PC-9 (cell line): ENCODE data around the gene EHMT1. TPM values are rescaled to one million over a fixed set of nuclear protein-coding genes. Genes with fewer than 3 reads are reported as not detected.

Experiments used
- BruUV-seq: library from RNA; stranded (reverse); fragments of 400-500 nt; replicated peaks from 2 replicates; lab custom pipeline; 2021; lab: Mats Ljungman, UMichigan
- CTCF ChIA-PET: fragments of 300-600 bp; sonication (Branson Sonifier 250); formaldehyde crosslinking; loops from one replicate; lab custom pipeline; 2022; ENCODE audit warnings: antibody characterized with exemption; lab: Charles Lee
- POLR2A ChIA-PET: fragments of 300-600 bp; sonication (Branson Sonifier 250); formaldehyde crosslinking; loops from one replicate; lab custom pipeline; 2022; ENCODE audit warnings: antibody characterized with exemption; ENCODE audit not compliant: unreplicated experiment; lab: Charles Lee
- DNase-seq, 2 experiments: peaks; one replicate each; pipeline versions ENCODE4 v3.0.0 to v3.0.0-alpha.2; 2015 to 2022; ENCODE audit warnings: mixed read lengths in 1 of 2
- H2AFZ ChIP-seq: fragments of 200-600 bp; sonication (generic); 2 replicates; pipeline ENCODE4 v1.8.1; 2017; ENCODE audit warnings: antibody characterized with exemption
- H3F3A ChIP-seq: fragments of 200-600 bp; sonication (generic); 2 replicates; pipeline ENCODE4 v1.8.1; 2017; ENCODE audit warnings: antibody characterized with exemption, mild to moderate bottlenecking, low read depth; ENCODE audit not compliant: insufficient read depth
- H3K27ac ChIP-seq: fragments of 200-600 bp; sonication (generic); 2 replicates; pipeline ENCODE4 v1.6.1; 2016; ENCODE audit warnings: mixed run types
- H3K27me3 ChIP-seq: fragments of 200-600 bp; sonication (generic); 2 replicates; pipeline ENCODE4 v1.6.1; 2016; ENCODE audit warnings: low read depth, mixed run types; ENCODE audit not compliant: insufficient read depth
- H3K36me3 ChIP-seq: fragments of 200-600 bp; sonication (generic); 2 replicates; pipeline ENCODE4 v1.6.1; 2016; ENCODE audit warnings: low read depth, mixed run types
- H3K4me1 ChIP-seq: fragments of 200-600 bp; sonication (generic); replicated peaks from 2 replicates; pipeline ENCODE4 v1.6.1; 2016; ENCODE audit warnings: mixed run types; ENCODE audit not compliant: insufficient read depth
- H3K4me2 ChIP-seq: fragments of 200-600 bp; sonication (generic); 2 replicates; pipeline ENCODE4 v1.6.1; 2017; ENCODE audit warnings: mixed run types
- H3K4me3 ChIP-seq: fragments of 200-600 bp; sonication (generic); 2 replicates; pipeline ENCODE4 v1.6.1; 2016; ENCODE audit warnings: mixed run types
- H3K79me2 ChIP-seq: fragments of 200-600 bp; sonication (generic); 2 replicates; pipeline ENCODE4 v1.6.1; 2017; ENCODE audit warnings: low read depth, mixed run types
- H3K9me2 ChIP-seq: fragments of 200-600 bp; sonication (generic); 2 replicates; pipeline ENCODE4 v1.8.1; 2017; ENCODE audit warnings: mild to moderate bottlenecking; ENCODE audit not compliant: insufficient read depth
- H3K9me3 ChIP-seq: fragments of 200-600 bp; sonication (generic); 2 replicates; pipeline ENCODE4 v1.8.1; 2016; ENCODE audit warnings: low read depth; ENCODE audit not compliant: insufficient read depth
- H4K20me1 ChIP-seq: fragments of 200-600 bp; sonication (generic); 2 replicates; pipeline ENCODE4 v1.8.1; 2017; ENCODE audit not compliant: insufficient read depth
- EZH2 ChIP-seq: fragments of 200-600 bp; sonication (generic); IDR thresholded peaks from 2 replicates; pipeline ENCODE4 v1.8.0; 2017; ENCODE audit warnings: antibody characterized with exemption, low read depth
- intact Hi-C: fragments of 100-400 bp; cut with micrococcal nuclease; formaldehyde crosslinking; loops from one replicate; pipeline ENCODE4 v1.10.0; 2022; ENCODE audit not compliant: unreplicated experiment
- total RNA-seq: library from RNA; stranded (reverse); gene quantifications from 2 replicates; pipeline ENCODE4 v1.2.3, GENCODE V29; 2021
- TF ChIP-seq, protein P1 (sequence below): fragments of 200-600 bp; sonication (generic); conservative IDR thresholded peaks from 2 replicates; pipeline ENCODE4 v1.6.1; 2017; ENCODE audit warnings: mixed run types, antibody characterized with exemption, mild to moderate bottlenecking, moderate library complexity

EHMT1 gene
- total RNA-seq, 1 experiment from 2014 or later: 116 TPM

DNA sequence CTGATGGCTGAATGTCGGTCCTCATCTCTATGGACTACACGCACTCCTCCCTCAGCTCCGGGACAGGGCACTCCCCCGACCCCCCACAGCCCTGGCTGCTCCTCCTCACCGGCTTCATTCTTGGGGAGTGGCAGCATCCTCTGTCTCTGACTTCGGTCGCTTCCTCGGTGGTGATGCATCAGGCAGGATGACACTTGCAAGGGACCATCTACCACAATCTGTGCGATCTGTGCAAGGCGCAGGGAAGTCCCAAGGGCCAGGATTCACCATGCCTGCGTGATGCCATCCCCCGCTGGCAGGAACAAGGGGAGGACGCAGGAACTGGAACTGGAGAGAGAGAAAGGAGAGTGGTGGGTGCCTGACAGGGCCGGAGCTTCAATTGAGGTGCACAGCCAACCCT is 256.5 kb downstream of the EHMT1 start:
- intact Hi-C loops: no loop called here
- no peaks in the 10 kb centered on the region for H3K36me3 ChIP-seq
- ChIA-PET POLR2A (no interaction called here), CTCF (no interaction called here)
- no peak overlapping the region for H3K4me2 ChIP-seq
- H4K20me1 ChIP-seq: no peaks in the 10 kb centered on the region
- no peak for DNase-seq
- TF ChIP-seq, protein P1, sequence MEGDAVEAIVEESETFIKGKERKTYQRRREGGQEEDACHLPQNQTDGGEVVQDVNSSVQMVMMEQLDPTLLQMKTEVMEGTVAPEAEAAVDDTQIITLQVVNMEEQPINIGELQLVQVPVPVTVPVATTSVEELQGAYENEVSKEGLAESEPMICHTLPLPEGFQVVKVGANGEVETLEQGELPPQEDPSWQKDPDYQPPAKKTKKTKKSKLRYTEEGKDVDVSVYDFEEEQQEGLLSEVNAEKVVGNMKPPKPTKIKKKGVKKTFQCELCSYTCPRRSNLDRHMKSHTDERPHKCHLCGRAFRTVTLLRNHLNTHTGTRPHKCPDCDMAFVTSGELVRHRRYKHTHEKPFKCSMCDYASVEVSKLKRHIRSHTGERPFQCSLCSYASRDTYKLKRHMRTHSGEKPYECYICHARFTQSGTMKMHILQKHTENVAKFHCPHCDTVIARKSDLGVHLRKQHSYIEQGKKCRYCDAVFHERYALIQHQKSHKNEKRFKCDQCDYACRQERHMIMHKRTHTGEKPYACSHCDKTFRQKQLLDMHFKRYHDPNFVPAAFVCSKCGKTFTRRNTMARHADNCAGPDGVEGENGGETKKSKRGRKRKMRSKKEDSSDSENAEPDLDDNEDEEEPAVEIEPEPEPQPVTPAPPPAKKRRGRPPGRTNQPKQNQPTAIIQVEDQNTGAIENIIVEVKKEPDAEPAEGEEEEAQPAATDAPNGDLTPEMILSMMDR: no peak
- TF ChIP-seq EZH2: no peak
- no peak overlapping the region for H2AFZ ChIP-seq
- no peak overlapping the region for H3K4me3 ChIP-seq
- H3K4me1 ChIP-seq: no peaks in the 10 kb centered on the region
- H3F3A ChIP-seq: no peaks in the 10 kb centered on the region
- H3K27ac ChIP-seq: no peak overlapping the region
- no TSS peak for BruUV-seq
- H3K9me3 ChIP-seq: no peaks in the 10 kb centered on the region
- no peaks in the 10 kb centered on the region for H3K9me2 ChIP-seq
- no peaks in the 10 kb centered on the region for H3K79me2 ChIP-seq
- peaks cover 46% of the 10 kb centered on the region for H3K27me3 ChIP-seq

DNA sequence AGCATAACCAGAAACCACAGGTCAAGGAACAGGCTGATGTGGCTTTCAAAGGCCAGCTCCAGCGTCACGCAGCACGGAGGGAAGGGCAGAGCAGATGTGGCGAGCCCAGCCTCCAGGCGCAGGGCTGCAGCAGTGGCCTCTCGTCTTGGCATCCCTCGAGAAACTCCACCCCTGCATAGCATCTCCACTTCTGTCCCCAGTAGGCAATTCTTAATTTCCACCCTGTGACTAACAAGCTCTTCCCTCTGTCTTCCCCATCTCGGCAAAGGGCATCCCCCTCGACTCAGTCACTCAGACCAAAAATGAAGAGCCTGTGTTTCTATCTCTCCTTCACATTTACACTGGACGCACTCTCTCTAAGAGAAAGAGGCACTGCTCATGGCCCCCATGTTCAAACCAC is 257.0 kb downstream of the EHMT1 start:
- no peaks in the 10 kb centered on the region for H3K79me2 ChIP-seq
- no peak overlapping the region for H2AFZ ChIP-seq
- no peaks in the 10 kb centered on the region for H4K20me1 ChIP-seq
- H3K4me2 ChIP-seq: no peak overlapping the region
- no peaks in the 10 kb centered on the region for H3K9me3 ChIP-seq
- no peaks in the 10 kb centered on the region for H3K9me2 ChIP-seq
- TF ChIP-seq, protein P1: no peak
- TF ChIP-seq EZH2: no peak
- intact Hi-C loops: no loop called here
- no peak overlapping the region for H3K27ac ChIP-seq
- DNase-seq: no peak
- no peaks in the 10 kb centered on the region for H3F3A ChIP-seq
- BruUV-seq: no TSS peak
- H3K27me3 ChIP-seq: peaks cover 46% of the 10 kb centered on the region
- ChIA-PET POLR2A (no interaction called here), CTCF (no interaction called here)
- no peaks in the 10 kb centered on the region for H3K4me1 ChIP-seq
- H3K36me3 ChIP-seq: no peaks in the 10 kb centered on the region
- H3K4me3 ChIP-seq: no peak overlapping the region

DNA sequence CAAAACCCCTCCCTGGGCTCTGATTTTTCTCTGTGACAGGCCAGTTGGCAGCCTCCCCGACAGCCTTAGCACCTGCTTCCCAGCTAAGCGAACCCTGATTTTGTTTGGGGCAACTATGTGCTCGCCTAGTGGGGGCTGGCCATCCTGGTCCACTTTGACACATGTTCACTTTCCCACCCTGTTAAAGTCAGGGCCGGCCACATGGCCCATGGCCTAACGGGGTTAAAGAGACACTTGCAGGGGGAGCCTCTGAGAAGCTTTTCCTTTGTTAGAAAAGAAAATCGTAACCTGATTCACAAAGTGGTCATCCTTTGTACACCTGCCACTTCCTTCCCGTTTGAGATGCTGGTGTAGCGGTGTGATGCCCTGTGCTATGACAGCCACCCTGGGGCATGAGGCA is 257.5 kb downstream of the EHMT1 start:
- Histone ChIP-seq H3K79me2 (no peaks in the 10 kb centered on the region), H3K9me2 (no peaks in the 10 kb centered on the region), H4K20me1 (no peaks in the 10 kb centered on the region), H3K27ac (no peak overlapping the region), H3K36me3 (no peaks in the 10 kb centered on the region), H3K27me3 (peaks cover 49% of the 10 kb centered on the region), H3F3A (no peaks in the 10 kb centered on the region), H2AFZ (no peak overlapping the region), H3K4me1 (no peaks in the 10 kb centered on the region), H3K4me2 (no peak overlapping the region), H3K9me3 (no peaks in the 10 kb centered on the region), H3K4me3 (no peak overlapping the region)
- POLR2A ChIA-PET: no interaction called here
- TF ChIP-seq, protein P1: no peak
- TF ChIP-seq EZH2: no peak
- BruUV-seq: no TSS peak
- CTCF ChIA-PET: no interaction called here
- no peak for DNase-seq
- intact Hi-C loops: no loop called here
